AG09319 (cell line): ENCODE data around the gene FBXO30.

Experiments used
- DNase-seq: peaks from one replicate; pipeline ENCODE4 v3.0.0-alpha.2; 2010; ENCODE audit warnings: low read depth; ENCODE audit errors: extremely low read depth
- CTCF ChIP-seq: IDR thresholded peaks from 2 replicates; pipeline ENCODE4 v1.5.1; 2011; ENCODE audit warnings: low read depth, mild to moderate bottlenecking, inconsistent platforms, low read length, moderate library complexity

The FBXO30 gene

GRCh38 chr6:145814501-145815308 is at the start of gene FBXO30:
FBXO30 (minus strand) TSS chr6:145814795; CDS start chr6:145806405, 8,390 bp downstream.
- no peak; the same call in 1 of the 2 replicates for TF ChIP-seq CTCF

GRCh38 chr6:145863988-145864616 is 49.5 kb upstream of the FBXO30 start:
- TF ChIP-seq CTCF = no peak
- DNase-seq = no peak

More at GRCh38 chr6:145814501-145815308, at the start of gene FBXO30:
- DNase-seq = peak; percentile 66

- DNase-seq = no peak
- TF ChIP-seq CTCF = no peak
These were observed 48.8 kb upstream of the FBXO30 start for GRCh38 chr6:145863366-145863765.

- no peak for TF ChIP-seq CTCF
- DNase-seq = no peak
These were observed 46.0 kb upstream of the FBXO30 start for GRCh38 chr6:145860562-145860961.

GRCh38 chr6:145850671-145851070 is 36.1 kb upstream of the FBXO30 start:
- no peak for DNase-seq
- TF ChIP-seq CTCF = no peak

- TF ChIP-seq CTCF = no peak
- no peak for DNase-seq
These were observed 33.9 kb upstream of the FBXO30 start for GRCh38 chr6:145848541-145848940.

- no peak for DNase-seq
- no peak for TF ChIP-seq CTCF
These were observed 31.0 kb upstream of the FBXO30 start for GRCh38 chr6:145845557-145845956.
